Motor neuron (in vitro differentiated cells): ENCODE data around the gene HBD. TPM values are rescaled to one million over a fixed set of nuclear protein-coding genes. Genes with fewer than 3 reads are reported as not detected.

Experiments
- ATAC-seq, 8 experiments: fragments of 200-7000 bp; cut with Tn5 transposase; replicated peaks in 6 of 8; 2 replicates each; pipeline ENCODE4 v1.8.0; 2021; ENCODE audit warnings: mild to moderate bottlenecking in 8 of 8, moderate library complexity in 8 of 8
- H3K27ac ChIP-seq, 2 donors: fragments of 250-450 bp; sonication (Bioruptor Pico); 2 replicates each; pipeline ENCODE4 v1.9.0; 2021; ENCODE audit warnings: antibody characterized with exemption in 2 of 2, mild to moderate bottlenecking in 2 of 2, moderate library complexity in 1 of 2
- H3K4me1 ChIP-seq, 2 donors: fragments of 250-450 bp; sonication (Bioruptor Pico); replicated peaks in 1 of 2; 2 replicates each; pipeline ENCODE4 v1.6.1; 2021; ENCODE audit warnings: antibody characterized with exemption in 2 of 2, mild to moderate bottlenecking in 2 of 2, moderate library complexity in 1 of 2
- H3K4me3 ChIP-seq, 5 donors: fragments of 250-450 bp; sonication (Bioruptor Pico); 2 replicates each; pipeline ENCODE4 v1.9.0; 2021; ENCODE audit warnings: antibody characterized with exemption in 5 of 5, mild to moderate bottlenecking in 5 of 5, moderate library complexity in 4 of 5
- WGBS, 10 experiments: fragments of 450-650 bp; shearing (Covaris generic); methylation state at CpG; one replicate each; pipeline ENCODE4 v1.0.0; 2022; 5-methylcytosine and 5-hydroxymethylcytosine counted together
- in situ Hi-C, 9 experiments: fragments of 400-800 bp; cut with MboI; loops; one replicate each; pipeline ENCODE4 v1.15.0; 2021; ENCODE audit warnings: low sequenced_read_pairs in 9 of 9, low pct_unique_long_range_greater_than_20kb in 2 of 9; ENCODE audit not compliant: unreplicated experiment in 9 of 9
- total RNA-seq, 8 experiments: library from RNA; unstranded; fragments of 300-600 nt; gene quantifications; 2 replicates each; pipeline versions ENCODE4 v1.2.3 to v1.2.4, GENCODE V29; 2022

Gene HBD
- under 1 TPM in 1 of 8 experiments, not detected in 7; 0.46 TPM for total RNA-seq

- ATAC-seq = peak in 2 of 8 experiments; percentile 35 to 84
- in situ Hi-C loops = no loop called here
Observed at GRCh38 chr11:5234381-5234834, at the start of gene HBD. HBD (minus strand) TSS chr11:5234483; CDS start chr11:5234433, 50 bp downstream.

DNA sequence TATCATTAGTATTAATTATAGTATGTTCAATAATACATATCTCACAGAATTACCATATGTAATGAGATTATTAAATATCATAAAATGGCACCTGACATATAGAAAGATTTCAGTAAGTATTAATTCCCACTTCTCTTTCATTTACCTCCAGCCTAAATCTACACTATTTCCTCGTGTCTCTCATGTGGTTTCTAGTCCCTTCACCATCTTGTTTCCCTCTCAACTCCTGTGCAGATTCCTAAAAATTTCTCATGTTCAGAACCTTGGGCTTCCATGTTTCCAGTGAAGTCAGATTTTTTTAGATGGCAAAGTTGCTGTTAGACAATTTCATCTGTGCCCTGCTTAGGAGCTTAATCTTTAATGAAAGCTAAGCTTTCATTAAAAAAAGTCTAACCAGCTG, 49.6 kb upstream of the HBD start:
- 20 to 83% (median 46%) methylated on average over 1 of the region's 1 CpG; no CpG with 5 or more reads in 2 of the 10 experiments for WGBS, 10 experiments
- in situ Hi-C loops = no loop called here
- no peak overlapping the region for H3K4me3 ChIP-seq
- ATAC-seq = no peak
- H3K4me1 ChIP-seq = peaks cover 0 to 5% of the 10 kb centered on the region in 2 donors
- H3K27ac ChIP-seq = no peak overlapping the region

More at GRCh38 chr11:5234381-5234834, at the start of gene HBD:
- Histone ChIP-seq H3K4me1 (no peaks in the 10 kb centered on the region), H3K4me3 (no peak within 1 kb of the TSS), H3K27ac (no peak within 1 kb of the TSS)
- 33 to 100% (median 83%) methylated on average over 1 to 2 of the region's 2 CpGs; no CpG with 5 or more reads in 2 of the 10 experiments for WGBS, 10 experiments

DNA sequence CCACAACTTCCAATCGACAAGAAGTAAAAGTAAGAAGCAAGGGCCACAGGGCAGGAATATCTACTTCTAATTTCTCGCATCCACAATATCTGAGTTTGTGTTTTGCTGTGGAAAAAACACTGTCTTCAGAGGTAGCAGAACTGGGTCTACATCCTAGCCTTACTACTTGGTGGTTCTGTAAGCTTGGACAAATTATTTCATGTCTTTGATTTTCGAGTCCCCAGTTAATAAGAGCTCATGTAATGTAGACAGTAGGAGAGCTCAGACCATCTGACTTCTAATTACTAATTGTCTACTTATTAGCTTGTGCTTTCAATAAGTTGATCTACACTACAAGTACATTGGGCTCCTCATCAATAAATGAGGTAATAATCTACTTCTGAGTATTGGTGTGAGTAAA, 48.8 kb upstream of the HBD start:
- ATAC-seq = no peak
- Histone ChIP-seq H3K27ac (no peak overlapping the region), H3K4me3 (no peak overlapping the region), H3K4me1 (peaks cover 0 to 5% of the 10 kb centered on the region in 2 donors)
- WGBS, 10 experiments = 60 to 100% (median 87%) methylated on average over 1 to 3 of the region's 3 CpGs; no CpG with 5 or more reads in 1 of the 10 experiments
- in situ Hi-C loops = no loop called here

- H3K4me3 ChIP-seq = no peak overlapping the region
- 80 to 100% (median 100%) methylated on average over 1 to 2 of the region's 2 CpGs; no CpG with 5 or more reads in 4 of the 10 experiments for WGBS, 10 experiments
- H3K4me1 ChIP-seq = peaks cover 0 to 5% of the 10 kb centered on the region in 2 donors
- no peak overlapping the region for H3K27ac ChIP-seq
- no peak for ATAC-seq
- in situ Hi-C loops = no loop called here
Observed at GRCh38 chr11:5282628-5283027, 48.3 kb upstream of the HBD start.

GRCh38 chr11:5281596-5281995, 47.3 kb upstream of the HBD start:
- Histone ChIP-seq H3K27ac (no peak overlapping the region), H3K4me1 (peaks cover 0 to 5% of the 10 kb centered on the region in 2 donors), H3K4me3 (no peak overlapping the region)
- no peak for ATAC-seq
- in situ Hi-C loops = no loop called here

- ATAC-seq = peak; percentile 99 to 100 (median 100)
- 0 to 67% (median 20%) methylated on average over 1 to 3 of the region's 3 CpGs; no CpG with 5 or more reads in 3 of the 10 experiments for WGBS, 10 experiments
- Histone ChIP-seq H3K27ac (peak overlapping the region in 1 of 2 donors; percentile 10), H3K4me1 (peaks cover 0 to 5% of the 10 kb centered on the region in 2 donors), H3K4me3 (no peak overlapping the region)
- in situ Hi-C loops = no loop called here
Observed at GRCh38 chr11:5280582-5281102, 46.4 kb upstream of the HBD start.

- in situ Hi-C loops = no loop called here
- Histone ChIP-seq H3K4me1 (peaks cover 0 to 5% of the 10 kb centered on the region in 2 donors), H3K4me3 (no peak overlapping the region), H3K27ac (no peak overlapping the region)
- 57 to 100% (median 84%) methylated on average over 2 to 4 of the region's 4 CpGs; no CpG with 5 or more reads in 2 of the 10 experiments for WGBS, 10 experiments
- no peak for ATAC-seq
Observed at GRCh38 chr11:5279471-5280090, 45.3 kb upstream of the HBD start.

DNA sequence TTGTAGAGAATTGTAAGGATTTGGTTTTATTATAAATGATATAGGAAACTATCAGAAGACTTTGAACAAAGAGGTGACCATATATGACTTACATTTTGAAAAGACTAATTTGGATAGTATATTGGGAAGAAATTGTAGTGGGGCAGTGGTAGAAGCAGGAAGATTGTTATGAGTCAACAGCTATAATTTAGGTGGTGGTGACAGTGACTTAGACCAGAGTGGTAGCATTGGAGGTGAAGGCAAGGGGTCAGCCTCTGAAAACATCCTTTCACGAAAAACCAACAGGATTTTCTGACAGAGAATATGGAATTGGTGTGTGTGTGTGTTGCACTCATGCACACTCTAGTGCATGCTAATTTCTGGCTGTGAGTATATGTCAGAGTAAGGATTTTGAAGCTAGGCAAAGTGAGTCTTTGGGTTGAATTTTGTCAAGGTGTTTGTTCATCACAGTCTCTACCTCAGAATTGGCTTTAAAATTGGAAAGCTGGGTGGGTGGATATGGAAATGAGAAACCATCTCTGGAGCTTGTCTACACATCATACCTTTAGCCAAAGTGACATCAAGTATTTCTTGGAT, 43.6 kb upstream of the HBD start:
- ATAC-seq = no peak
- WGBS, 10 experiments = 40 to 100% (median 86%) methylated on average over 1 of the region's 1 CpG; no CpG with 5 or more reads in 7 of the 10 experiments

DNA sequence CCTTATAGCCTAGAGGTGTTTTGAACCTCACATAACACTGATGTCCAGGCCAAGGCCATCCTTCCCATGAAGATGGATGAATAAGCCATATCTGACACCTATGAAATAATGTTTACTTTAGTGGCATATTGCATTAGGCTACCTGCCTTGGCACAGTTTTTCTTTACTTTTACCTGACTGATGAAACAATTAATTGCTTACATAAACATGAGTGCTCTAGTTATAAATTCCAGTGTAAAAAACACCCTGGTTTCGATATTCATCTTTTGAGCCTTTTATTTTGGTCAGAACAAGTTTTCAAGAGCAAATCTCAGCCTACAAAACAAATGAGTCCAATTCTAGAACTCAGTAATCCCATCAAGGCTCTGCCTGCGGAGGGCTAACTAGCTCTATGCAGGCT, 42.4 kb upstream of the HBD start:
- WGBS, 10 experiments = 67 to 100% (median 83%) methylated on average over 1 to 2 of the region's 2 CpGs
- in situ Hi-C loops = no loop called here
- H3K4me1 ChIP-seq = peaks cover 0 to 5% of the 10 kb centered on the region in 2 donors
- no peak for ATAC-seq
- no peak overlapping the region for H3K27ac ChIP-seq
- no peak overlapping the region for H3K4me3 ChIP-seq

More for the DNA sequence above, 43.6 kb upstream of the HBD start:
- Histone ChIP-seq H3K4me3 (no peak overlapping the region), H3K27ac (no peak overlapping the region), H3K4me1 (peaks cover 0 to 5% of the 10 kb centered on the region in 2 donors)
- in situ Hi-C loops = no loop called here

DNA sequence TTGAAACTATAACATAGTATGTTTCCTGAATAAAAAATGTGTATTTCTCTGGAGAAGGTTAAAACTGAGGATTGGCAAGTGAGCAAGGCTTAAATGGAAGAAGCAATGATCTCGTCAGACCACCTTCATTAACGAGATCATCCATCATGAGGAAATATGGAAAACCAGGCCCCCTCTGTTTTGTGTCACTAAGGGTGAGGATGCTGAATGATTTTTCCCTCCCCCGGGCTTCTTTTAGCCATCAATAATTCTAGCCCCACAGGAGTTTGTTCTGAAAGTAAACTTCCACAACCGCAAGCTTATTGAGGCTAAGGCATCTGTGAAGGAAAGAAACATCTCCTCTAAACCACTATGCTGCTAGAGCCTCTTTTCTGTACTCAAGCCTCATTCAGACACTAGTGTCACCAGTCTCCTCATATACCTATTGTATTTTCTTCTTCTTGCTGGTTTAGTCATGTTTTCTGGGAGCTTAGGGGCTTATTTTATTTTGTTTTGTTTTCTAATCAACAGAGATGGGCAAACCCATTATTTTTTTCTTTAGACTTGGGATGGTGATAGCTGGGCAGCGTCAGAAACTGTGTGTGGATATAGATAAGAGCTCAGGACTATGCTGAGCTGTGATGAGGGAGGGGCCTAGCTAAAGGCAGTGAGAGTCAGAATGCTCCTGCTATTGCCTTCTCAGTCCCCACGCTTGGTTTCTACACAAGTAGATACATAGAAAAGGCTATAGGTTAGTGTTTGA, 41.3 kb upstream of the HBD start:
- no peak overlapping the region for H3K4me3 ChIP-seq
- H3K27ac ChIP-seq = no peak overlapping the region
- 51 to 100% (median 75%) methylated on average over 1 to 5 of the region's 6 CpGs for WGBS, 10 experiments
- in situ Hi-C loops = no loop called here
- H3K4me1 ChIP-seq = no peaks in the 10 kb centered on the region
- no peak for ATAC-seq

DNA sequence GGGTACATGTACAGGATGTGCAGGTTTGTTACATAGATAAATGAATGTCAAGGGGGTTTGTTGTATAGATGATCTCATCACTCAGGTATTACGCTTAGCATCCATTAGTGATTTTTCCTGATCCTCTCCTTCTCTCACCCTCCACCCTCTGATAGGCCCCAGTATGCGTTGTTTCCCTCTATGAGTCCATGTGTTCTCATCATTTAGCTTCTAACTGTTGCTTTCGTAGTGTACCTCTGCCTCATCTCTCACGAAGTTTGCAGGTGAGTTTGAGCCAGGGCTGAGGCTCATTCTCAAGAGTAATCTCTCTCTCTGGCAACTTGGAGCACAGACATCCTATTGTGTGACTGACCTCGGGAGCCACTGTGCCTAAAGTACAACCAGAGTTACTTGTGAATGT, 40.1 kb upstream of the HBD start:
- in situ Hi-C loops = no loop called here
- no peaks in the 10 kb centered on the region for H3K4me1 ChIP-seq
- whole genome bisulfite sequencing, 10 experiments = 61 to 100% (median 79%) methylated on average over 1 to 5 of the region's 5 CpGs; no CpG with 5 or more reads in 1 of the 10 experiments
- ATAC-seq = no peak
- H3K4me3 ChIP-seq = no peak overlapping the region
- H3K27ac ChIP-seq = no peak overlapping the region

- no peak for ATAC-seq
- Histone ChIP-seq H3K4me1 (no peaks in the 10 kb centered on the region), H3K4me3 (no peak overlapping the region), H3K27ac (no peak overlapping the region)
- in situ Hi-C loops = no loop called here
- 33 to 100% (median 70%) methylated on average over 2 to 4 of the region's 4 CpGs; no CpG with 5 or more reads in 2 of the 10 experiments for WGBS, 10 experiments
Observed at GRCh38 chr11:5272395-5273017, 38.2 kb upstream of the HBD start.

GRCh38 chr11:5269715-5270147, 35.4 kb upstream of the HBD start, which contains the start of gene HBE1:
HBE1 (minus strand) TSS chr11:5269945; CDS start chr11:5269890, 55 bp downstream.
- ATAC-seq = no peak
- 0 to 82% (median 58%) methylated on average over 1 to 4 of the region's 4 CpGs for WGBS, 10 experiments
- Histone ChIP-seq H3K4me3 (no peak within 1 kb of the TSS), H3K4me1 (no peaks in the 10 kb centered on the region), H3K27ac (no peak within 1 kb of the TSS)
- in situ Hi-C loops = no loop called here
